Middle frontal gyrus (tissue), 1 donor: ENCODE results near the gene SLC17A6.

Experiments used
- DNase-seq: peaks from one replicate; pipeline ENCODE4 v3.0.0-alpha.2; 2015; ENCODE audit warnings: low spot score; ENCODE audit errors: extremely low spot score

Gene SLC17A6

DNA sequence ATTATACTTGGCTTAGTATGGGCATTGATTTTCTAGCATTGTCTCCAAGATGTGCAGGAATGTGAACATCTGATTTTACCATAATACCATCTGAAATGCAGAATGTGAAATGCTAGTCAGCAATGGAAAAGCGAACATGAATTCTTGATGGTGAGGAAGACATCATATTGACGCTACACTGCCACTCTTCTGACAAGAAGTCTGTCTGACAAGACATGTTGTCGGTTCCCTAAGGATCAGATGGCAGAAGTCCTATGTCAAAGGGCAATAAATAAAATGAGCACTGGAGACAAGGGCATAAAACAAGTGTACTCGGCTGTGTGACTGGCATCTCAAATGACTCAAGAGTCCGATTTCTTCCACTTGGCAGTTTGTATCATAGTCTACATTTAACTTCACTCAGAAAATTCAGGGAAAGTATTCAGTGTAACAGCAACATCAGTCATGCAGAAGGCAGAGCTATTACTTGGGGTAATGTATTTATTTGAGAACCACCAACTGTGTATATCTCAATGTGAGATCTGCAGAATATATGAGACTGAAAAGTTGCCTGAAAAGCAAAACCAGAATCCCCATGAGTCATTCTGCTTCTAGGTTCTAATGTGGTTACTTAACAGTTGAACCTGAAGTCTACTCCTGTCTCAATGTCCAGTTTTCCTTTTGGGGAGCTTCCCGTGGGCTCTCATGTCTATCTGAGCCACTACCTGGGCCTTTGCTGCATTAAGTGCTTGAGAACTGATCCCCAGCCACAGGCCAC is 51.5 kb downstream of the SLC17A6 start:
- no peak for DNase-seq

DNA sequence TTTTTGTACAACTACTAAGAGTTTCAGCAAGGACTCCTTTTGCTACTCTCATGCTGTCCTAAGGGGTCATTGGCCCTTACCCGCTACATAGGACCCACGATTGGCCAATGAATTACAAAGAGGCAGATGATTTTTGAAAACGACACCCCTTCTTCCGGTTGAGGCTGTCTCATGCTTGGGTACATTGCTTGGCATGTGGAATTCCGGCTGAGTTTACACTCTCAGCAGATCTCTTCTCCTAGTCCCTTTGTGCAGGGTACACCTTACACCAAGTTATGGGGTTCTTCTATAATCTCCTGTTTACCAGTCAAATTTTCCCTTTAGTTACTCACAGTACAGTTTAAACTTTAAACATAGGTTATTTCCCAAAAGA is 52.1 kb downstream of the SLC17A6 start:
- no peak for DNase-seq

DNA sequence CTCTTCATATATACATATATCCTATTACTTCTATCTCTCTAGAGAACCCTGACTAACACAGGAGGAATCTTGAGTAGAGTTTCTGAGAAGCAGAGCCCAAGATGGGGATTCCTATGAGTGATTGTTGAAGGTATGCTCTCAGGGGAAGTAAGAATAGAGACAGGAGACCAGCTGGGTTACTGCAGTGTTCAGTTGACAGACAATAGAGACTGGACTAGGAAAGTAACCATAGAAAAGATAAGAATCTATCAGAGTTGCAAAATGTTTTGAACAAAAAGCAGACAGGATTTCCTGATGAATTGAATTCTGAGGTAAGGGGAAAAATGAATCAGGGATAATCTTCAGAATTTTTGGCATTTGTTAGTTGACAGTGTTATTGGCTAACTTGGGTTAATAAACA is 54.4 kb downstream of the SLC17A6 start:
- no peak for DNase-seq

- DNase-seq: no peak
These were observed 67.2 kb downstream of the SLC17A6 start for GRCh38 chr11:22405377-22405776.

DNA sequence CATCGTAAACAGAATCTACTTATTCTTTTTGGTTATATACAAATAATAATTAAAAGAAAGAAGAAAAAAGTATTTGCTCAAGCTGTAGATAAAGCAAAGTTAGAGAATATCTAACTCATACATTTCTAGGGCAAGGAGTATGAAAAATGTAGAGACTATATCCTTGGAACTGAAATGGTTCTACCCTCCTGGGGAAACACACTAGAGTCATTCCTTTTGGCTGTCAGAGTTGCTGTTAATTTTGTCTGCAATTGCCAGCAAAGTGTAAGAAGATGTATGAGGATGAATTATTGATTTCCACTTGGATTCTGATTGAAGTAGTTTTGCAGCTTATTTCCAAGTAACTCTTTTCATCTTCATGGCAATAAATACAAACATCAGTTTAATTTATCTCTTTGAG is 69.1 kb downstream of the SLC17A6 start:
- DNase-seq: no peak

DNA sequence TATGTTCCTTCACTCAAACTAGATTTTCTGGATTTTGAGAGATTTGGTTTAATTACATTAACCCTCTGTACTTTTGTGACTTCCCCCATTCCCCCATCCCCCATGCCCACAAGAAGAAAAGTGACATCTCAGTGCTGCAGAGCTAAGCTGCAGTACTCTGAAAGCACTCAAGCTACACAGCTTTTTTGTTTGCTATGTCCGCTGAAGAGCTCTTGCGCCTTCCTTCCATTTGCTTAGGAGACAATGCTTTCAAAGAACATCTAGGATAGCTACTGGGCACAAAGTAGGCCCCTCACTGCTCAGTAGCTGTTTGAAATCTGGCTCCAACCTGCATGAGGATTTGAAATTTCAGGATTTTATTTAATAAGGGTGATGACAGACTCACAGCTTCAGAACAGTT is 69.7 kb downstream of the SLC17A6 start:
- DNase-seq: no peak

- no peak for DNase-seq
These were observed 77.3 kb downstream of the SLC17A6 start for GRCh38 chr11:22415476-22415875.

DNA sequence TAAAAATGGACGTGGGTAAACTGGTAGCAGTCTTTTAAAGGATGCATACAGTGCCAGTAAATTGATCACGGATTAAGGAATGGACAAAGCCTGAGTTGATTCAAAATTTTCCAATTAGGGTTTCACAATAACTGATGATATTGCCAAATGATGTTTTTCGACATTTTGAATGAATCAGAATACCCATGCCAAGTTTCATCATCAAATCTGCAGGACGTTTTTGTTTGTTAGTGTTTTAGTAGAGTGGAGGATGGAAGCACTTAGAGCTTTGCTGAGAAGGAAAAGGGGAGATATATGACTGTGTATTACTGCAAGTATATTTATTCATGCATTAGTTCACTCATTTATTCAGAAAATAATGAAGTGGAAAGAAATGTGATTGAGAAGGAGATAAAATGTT is 78.3 kb downstream of the SLC17A6 start:
- DNase-seq: no peak

DNA sequence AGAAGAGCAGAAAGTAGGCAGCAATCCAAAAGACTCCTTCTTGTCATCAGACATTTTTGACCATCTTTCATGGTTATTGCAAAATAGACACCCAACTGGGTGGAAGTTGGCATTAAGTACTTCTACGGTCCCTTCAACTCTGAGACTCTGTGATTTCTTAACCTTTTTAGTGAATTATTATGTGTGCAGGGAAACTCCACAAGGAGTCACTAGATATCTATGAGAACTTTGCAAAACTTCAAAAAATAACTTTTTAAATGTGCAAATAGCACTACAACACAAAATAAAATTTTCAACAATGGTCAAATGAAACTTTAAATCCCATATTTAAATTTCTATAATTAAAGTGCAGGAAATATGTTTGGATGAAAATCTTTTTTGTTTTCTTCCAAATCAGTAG is 88.7 kb downstream of the SLC17A6 start:
- DNase-seq: no peak
